Measurements from ENCODE around the gene SLC38A8. TPM values are rescaled to one million over a fixed set of nuclear protein-coding genes. Genes with fewer than 3 reads are reported as not detected.

SLC38A8 gene
- polyA plus RNA-seq, 1 donor from 2014 or later, result not detected

DNA sequence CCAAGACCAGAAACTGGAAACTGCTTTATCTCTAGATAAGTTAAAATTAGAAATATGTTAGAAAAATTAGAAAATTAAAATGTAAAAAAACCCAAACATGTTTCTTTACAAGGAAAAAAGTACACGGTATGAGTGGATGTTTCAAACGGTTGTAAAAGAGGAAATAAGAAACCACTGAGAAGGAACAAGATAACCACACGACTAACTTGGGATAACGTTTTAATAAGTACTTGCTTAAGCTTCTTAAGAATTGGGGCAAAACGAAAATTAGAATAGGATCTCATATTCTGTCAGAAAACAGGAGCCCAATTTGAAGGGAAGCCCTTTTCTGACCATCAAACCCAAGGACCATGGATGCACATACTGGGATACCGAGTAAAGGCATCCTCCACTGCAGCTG, 43.2 kb upstream of the SLC38A8 start:
- no peaks in the 10 kb centered on the region for H3K79me2 ChIP-seq (replicated peaks; ENCODE audit: insufficient read depth, low read length)

DNA sequence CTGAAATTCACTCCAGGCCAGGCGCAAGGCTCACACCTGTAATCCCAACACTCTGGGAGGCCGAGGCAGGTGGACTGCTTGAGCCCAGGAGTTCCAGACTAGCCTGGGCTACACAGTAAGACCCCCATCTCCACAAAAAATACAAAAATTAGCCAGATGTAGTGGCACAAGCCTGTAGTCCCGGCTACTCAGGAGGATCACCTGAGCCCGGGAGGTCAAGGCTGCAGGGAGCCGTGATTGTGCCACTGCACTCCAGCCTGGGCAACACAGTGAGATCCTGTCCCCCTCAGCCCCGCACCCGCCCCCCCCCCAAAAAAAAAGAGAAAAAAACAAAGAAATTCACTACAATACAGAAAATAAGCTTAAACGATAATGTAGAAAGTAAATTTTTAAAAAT, 42.7 kb upstream of the SLC38A8 start:
- H3K36me3 ChIP-seq (ENCODE audit: insufficient read depth, low read length), result peaks cover 5% of the 10 kb centered on the region

More for the DNA sequence above, 43.2 kb upstream of the SLC38A8 start:
- Histone ChIP-seq H3K27me3 (ENCODE audit: insufficient read depth, low read depth, low read length) (no peaks in the 10 kb centered on the region), H2AFZ (ENCODE audit: low read depth, low read length) (no peak overlapping the region), H3K9ac (ENCODE audit: low read length) (no peak overlapping the region), H3K36me3 (ENCODE audit: insufficient read depth, low read length) (peaks cover 5% of the 10 kb centered on the region), H3K9me3 (ENCODE audit: low read length) (no peaks in the 10 kb centered on the region), H3K4me3 (ENCODE audit: low read length) (no peak overlapping the region), H3F3A (ENCODE audit: insufficient read depth, low read length, poor library complexity, severe bottlenecking) (no peaks in the 10 kb centered on the region), H4K20me1 (ENCODE audit: insufficient read depth) (no peaks in the 10 kb centered on the region), H3K4me2 (ENCODE audit: low read length) (no peak overlapping the region), H3K27ac (ENCODE audit: low read length) (no peak overlapping the region), H3K9me2 (ENCODE audit: insufficient read depth, low read length) (no peaks in the 10 kb centered on the region)
- TF ChIP-seq MXI1 (conservative IDR thresholded peaks at IDR 0.05; ENCODE audit: poor library complexity, severe bottlenecking) (no peak), SMC3 (conservative IDR thresholded peaks at IDR 0.05; ENCODE audit: poor library complexity) (no peak), EP300 (conservative IDR thresholded peaks at IDR 0.05; ENCODE audit: poor library complexity, severe bottlenecking) (no peak), POLR2AphosphoS5 (IDR thresholded peaks at IDR 0.05) (no peak), TAF1 (IDR thresholded peaks at IDR 0.05; ENCODE audit: low read depth) (no peak), EZH2 (IDR thresholded peaks at IDR 0.05; ENCODE audit: borderline replicate concordance, insufficient read depth, low read length, poor library complexity, severe bottlenecking) (no peak), RAD21 (conservative IDR thresholded peaks at IDR 0.05) (no peak)
- TF ChIP-seq, protein P1, sequence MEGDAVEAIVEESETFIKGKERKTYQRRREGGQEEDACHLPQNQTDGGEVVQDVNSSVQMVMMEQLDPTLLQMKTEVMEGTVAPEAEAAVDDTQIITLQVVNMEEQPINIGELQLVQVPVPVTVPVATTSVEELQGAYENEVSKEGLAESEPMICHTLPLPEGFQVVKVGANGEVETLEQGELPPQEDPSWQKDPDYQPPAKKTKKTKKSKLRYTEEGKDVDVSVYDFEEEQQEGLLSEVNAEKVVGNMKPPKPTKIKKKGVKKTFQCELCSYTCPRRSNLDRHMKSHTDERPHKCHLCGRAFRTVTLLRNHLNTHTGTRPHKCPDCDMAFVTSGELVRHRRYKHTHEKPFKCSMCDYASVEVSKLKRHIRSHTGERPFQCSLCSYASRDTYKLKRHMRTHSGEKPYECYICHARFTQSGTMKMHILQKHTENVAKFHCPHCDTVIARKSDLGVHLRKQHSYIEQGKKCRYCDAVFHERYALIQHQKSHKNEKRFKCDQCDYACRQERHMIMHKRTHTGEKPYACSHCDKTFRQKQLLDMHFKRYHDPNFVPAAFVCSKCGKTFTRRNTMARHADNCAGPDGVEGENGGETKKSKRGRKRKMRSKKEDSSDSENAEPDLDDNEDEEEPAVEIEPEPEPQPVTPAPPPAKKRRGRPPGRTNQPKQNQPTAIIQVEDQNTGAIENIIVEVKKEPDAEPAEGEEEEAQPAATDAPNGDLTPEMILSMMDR (IDR thresholded peaks at IDR 0.05; ENCODE audit: poor library complexity, severe bottlenecking), result no peak
- TF ChIP-seq, protein P2, sequence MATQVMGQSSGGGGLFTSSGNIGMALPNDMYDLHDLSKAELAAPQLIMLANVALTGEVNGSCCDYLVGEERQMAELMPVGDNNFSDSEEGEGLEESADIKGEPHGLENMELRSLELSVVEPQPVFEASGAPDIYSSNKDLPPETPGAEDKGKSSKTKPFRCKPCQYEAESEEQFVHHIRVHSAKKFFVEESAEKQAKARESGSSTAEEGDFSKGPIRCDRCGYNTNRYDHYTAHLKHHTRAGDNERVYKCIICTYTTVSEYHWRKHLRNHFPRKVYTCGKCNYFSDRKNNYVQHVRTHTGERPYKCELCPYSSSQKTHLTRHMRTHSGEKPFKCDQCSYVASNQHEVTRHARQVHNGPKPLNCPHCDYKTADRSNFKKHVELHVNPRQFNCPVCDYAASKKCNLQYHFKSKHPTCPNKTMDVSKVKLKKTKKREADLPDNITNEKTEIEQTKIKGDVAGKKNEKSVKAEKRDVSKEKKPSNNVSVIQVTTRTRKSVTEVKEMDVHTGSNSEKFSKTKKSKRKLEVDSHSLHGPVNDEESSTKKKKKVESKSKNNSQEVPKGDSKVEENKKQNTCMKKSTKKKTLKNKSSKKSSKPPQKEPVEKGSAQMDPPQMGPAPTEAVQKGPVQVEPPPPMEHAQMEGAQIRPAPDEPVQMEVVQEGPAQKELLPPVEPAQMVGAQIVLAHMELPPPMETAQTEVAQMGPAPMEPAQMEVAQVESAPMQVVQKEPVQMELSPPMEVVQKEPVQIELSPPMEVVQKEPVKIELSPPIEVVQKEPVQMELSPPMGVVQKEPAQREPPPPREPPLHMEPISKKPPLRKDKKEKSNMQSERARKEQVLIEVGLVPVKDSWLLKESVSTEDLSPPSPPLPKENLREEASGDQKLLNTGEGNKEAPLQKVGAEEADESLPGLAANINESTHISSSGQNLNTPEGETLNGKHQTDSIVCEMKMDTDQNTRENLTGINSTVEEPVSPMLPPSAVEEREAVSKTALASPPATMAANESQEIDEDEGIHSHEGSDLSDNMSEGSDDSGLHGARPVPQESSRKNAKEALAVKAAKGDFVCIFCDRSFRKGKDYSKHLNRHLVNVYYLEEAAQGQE (IDR thresholded peaks at IDR 0.05; ENCODE audit: borderline replicate concordance), result no peak

More for the DNA sequence above, 42.7 kb upstream of the SLC38A8 start:
- no peaks in the 10 kb centered on the region for H3K27me3 ChIP-seq (ENCODE audit: insufficient read depth, low read depth, low read length)
- no peak overlapping the region for H2AFZ ChIP-seq (ENCODE audit: low read depth, low read length)
- H3K4me2 ChIP-seq (ENCODE audit: low read length), result no peak overlapping the region
- no peak overlapping the region for H3K9ac ChIP-seq (ENCODE audit: low read length)
- no peaks in the 10 kb centered on the region for H3K9me2 ChIP-seq (ENCODE audit: insufficient read depth, low read length)
- no peaks in the 10 kb centered on the region for H3K79me2 ChIP-seq (replicated peaks; ENCODE audit: insufficient read depth, low read length)
- no peaks in the 10 kb centered on the region for H4K20me1 ChIP-seq (ENCODE audit: insufficient read depth)
- H3K27ac ChIP-seq (ENCODE audit: low read length), result no peak overlapping the region
- no peaks in the 10 kb centered on the region for H3F3A ChIP-seq (ENCODE audit: insufficient read depth, low read length, poor library complexity, severe bottlenecking)
- no peak overlapping the region for H3K4me3 ChIP-seq (ENCODE audit: low read length)
- H3K9me3 ChIP-seq (ENCODE audit: low read length), result no peaks in the 10 kb centered on the region
- TF ChIP-seq POLR2AphosphoS5 (IDR thresholded peaks at IDR 0.05), result no peak
